RWPE1 (cell line): Measurements from ENCODE around the gene RADIL.

Experiments
- CTCF ChIA-PET: fragments of 350-600 bp; sonication (Branson Sonifier 250); formaldehyde crosslinking; extraction: SDS; loops from one replicate; lab custom pipeline; 2021; lab: Yijun Ruan, JAX
- POLR2A ChIA-PET: fragments of 400-600 bp; formaldehyde crosslinking; extraction: SDS; loops from one replicate; lab custom pipeline; 2020; ENCODE audit warnings: antibody characterized with exemption; ENCODE audit not compliant: low non-redundant PET; lab: Yijun Ruan, JAX
- DNase-seq: peaks from one replicate; pipeline ENCODE4 v3.0.0; 2012; ENCODE audit warnings: low spot score
- H3K27ac ChIP-seq: fragments of 450-650 bp; 2 replicates; pipeline ENCODE4 v1.5.1; 2017
- TF ChIP-seq, protein P1 (sequence below): fragments of 450-650 bp; conservative IDR thresholded peaks from 2 replicates; pipeline ENCODE4 v1.5.1; 2017; ENCODE audit warnings: low read depth, mild to moderate bottlenecking

Gene RADIL

DNA sequence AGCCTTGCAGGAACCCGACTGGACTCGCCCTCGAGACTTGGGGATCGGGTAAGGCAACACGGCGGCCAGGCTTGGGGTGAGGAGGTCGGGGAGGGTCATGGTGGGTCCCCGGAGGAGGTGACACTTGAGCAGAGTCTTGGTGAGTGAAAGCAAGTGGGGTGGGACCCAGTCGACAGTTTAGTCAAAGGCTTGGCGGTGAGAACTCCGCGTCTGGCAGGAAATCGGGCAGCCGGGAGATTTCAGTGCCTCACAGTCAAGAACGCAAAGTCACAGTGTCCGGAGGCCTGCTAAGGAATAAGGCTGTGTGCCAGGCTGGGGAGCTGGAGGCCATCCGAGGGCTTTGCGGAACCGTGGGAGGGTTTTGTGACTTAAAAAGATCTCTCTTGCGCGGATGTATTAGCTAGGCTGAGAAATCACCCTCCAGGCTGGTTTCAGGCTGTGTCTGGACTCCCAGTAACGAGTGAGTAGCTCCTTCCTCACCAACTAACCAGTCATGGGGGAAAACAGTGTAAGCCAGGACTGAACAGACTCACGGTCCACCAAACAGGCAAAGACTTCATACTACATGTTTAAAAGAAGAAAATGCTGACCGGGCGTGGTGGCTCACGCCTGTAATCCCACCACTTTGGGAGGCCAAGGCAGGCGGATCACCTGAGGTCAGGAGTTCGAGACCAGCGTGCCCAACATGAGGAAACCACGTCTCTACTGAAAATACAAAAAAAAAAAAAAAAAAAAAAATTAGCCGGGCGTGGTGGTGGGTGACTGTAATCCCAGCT, 107.5 kb downstream of the RADIL start:
- H3K27ac ChIP-seq, result peak overlapping the region; percentile 87
- peak; percentile 30 for DNase-seq
- TF ChIP-seq, protein P1, sequence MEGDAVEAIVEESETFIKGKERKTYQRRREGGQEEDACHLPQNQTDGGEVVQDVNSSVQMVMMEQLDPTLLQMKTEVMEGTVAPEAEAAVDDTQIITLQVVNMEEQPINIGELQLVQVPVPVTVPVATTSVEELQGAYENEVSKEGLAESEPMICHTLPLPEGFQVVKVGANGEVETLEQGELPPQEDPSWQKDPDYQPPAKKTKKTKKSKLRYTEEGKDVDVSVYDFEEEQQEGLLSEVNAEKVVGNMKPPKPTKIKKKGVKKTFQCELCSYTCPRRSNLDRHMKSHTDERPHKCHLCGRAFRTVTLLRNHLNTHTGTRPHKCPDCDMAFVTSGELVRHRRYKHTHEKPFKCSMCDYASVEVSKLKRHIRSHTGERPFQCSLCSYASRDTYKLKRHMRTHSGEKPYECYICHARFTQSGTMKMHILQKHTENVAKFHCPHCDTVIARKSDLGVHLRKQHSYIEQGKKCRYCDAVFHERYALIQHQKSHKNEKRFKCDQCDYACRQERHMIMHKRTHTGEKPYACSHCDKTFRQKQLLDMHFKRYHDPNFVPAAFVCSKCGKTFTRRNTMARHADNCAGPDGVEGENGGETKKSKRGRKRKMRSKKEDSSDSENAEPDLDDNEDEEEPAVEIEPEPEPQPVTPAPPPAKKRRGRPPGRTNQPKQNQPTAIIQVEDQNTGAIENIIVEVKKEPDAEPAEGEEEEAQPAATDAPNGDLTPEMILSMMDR, result no peak

DNA sequence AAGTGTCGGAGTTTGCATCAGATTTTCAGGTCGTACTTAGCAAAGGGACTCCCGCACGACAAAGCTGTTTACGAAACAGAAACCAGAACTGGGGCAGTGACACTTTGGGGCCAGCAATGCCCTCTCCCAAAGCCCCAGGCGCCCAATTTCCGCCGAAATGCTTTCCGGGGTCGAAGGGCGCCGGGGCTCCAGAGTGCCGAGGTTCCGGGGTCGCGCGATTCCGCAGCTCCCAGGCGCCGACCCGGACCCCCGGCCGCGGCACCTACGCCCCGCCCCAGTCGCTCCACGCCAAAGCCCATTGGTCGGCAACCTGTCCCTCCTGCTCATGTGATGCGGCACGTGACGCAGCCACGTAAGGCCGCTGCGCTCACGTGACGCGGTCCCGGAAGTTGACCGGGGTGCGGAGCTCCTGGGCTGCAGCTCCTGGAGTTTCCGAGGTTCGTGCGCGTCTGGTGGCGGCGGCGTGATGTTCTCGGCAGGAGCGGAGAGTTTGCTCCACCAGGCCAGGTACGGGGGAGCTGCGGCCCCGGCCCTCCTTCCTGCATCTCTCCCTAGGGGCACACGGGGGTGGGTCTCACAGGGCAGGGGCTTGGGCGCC, 108.2 kb downstream of the RADIL start, which contains the start of gene AP5Z1:
Gene AP5Z1 (plus strand): TSS at position 374 of the 598 bp plus-strand sequence. CDS start 93 bp downstream, at position 467.
- peak within 1 kb of the TSS; percentile 87 for H3K27ac ChIP-seq
- POLR2A ChIA-PET, result interaction anchor here (0.6 to 0.7 kb wide), 3 partner anchors 8 to 408 kb away, joined by 3 to 4 read pairs (median 4); no protein-coding TSS in a partner anchor
- DNase-seq, result peak; percentile 99
- CTCF ChIA-PET, result interaction anchor here (0.6 to 1.1 kb wide), 6 partner anchors 12 to 468 kb away, joined by 3 to 5 read pairs (median 3); no protein-coding TSS in a partner anchor
- TF ChIP-seq, protein P1, result no peak

More for the DNA sequence above, 107.5 kb downstream of the RADIL start:
- CTCF ChIA-PET, result interaction anchor here (0.6 to 0.9 kb wide), 2 partner anchors 14 to 468 kb away, joined by 3 read pairs; no protein-coding TSS in a partner anchor
- POLR2A ChIA-PET, result no interaction called here

DNA sequence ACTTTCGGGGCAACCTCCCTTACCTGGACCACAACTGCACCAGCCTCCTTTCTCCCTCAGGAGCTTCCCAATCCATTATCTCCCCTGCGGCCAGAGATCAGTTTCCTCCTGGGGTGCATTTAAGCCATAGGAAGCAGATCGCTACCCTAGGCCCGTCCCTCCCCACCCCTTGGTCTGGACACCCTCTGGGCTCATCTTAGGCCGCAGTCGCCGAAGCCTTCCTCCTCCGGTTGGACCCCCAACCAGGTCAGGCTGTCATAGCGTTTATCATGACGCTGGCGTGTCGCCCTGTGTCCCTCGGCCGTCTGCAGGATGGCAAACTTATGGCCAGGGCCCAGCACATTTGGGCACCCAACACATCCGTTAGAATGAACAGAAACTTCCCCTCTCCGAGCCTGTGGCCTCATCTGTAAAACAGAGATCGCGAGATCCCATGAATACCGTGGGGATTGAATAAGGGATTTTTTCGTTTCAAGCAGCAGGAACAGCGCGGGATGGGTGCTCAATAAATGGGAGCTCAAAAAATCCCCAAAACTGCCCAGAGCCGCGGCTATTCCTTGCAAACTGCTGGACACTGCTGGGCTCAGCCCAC, 108.8 kb downstream of the RADIL start:
- POLR2A ChIA-PET, result interaction anchor here (0.6 to 0.7 kb wide), 3 partner anchors 9 to 409 kb away, joined by 3 to 4 read pairs (median 4); no protein-coding TSS in a partner anchor
- peak overlapping the region; percentile 87 for H3K27ac ChIP-seq
- peak; percentile 72 for DNase-seq
- CTCF ChIA-PET, result interaction anchor here (0.6 to 1.1 kb wide), 6 partner anchors 11 to 143 kb away, joined by 3 to 5 read pairs (median 3); no protein-coding TSS in a partner anchor
- TF ChIP-seq, protein P1, result no peak

DNA sequence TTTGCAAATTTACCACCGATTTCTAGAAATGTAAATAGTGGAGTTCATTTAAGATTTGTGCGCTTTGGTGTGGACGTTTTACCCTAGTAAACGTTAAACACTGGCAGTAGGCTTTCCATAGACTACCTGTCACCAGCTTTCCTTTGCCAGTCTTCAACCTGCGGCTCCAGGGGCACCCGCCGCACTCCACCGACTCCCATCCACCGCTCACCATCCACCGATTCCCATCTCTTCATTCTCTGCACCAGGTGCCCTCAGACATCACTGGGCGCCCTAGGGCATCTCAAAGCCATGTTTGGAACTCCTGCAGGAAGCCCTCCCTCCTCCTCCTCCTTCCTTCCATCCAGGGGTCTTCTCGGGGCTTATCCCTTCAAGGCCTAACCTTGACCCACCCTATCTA, 109.5 kb downstream of the RADIL start:
- peak overlapping the region; percentile 87 for H3K27ac ChIP-seq
- TF ChIP-seq, protein P1, result no peak
- DNase-seq, result no peak
- POLR2A ChIA-PET, result no interaction called here
- CTCF ChIA-PET, result no interaction called here

DNA sequence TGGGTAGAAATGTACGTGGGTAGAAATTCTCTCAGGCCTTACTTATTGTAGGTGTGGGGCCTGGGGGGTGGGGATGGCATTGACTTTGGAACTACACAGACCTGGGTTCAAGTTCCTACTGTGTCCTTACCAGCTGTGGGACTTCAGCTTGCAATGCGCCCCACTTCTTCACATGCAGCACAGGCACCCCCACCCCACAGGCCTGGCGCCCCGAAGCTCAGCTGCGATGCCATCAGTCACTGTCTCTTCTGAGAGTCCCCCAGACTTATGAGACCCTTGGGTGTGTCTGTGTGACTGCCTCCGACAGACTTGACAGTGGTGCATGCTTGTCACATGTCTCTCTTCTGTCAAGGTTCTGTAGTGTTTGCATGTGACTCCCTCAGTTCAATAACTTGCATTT, 111.2 kb downstream of the RADIL start:
- CTCF ChIA-PET, result no interaction called here
- no peak overlapping the region for H3K27ac ChIP-seq
- TF ChIP-seq, protein P1, result no peak
- DNase-seq, result no peak
- POLR2A ChIA-PET, result no interaction called here

DNA sequence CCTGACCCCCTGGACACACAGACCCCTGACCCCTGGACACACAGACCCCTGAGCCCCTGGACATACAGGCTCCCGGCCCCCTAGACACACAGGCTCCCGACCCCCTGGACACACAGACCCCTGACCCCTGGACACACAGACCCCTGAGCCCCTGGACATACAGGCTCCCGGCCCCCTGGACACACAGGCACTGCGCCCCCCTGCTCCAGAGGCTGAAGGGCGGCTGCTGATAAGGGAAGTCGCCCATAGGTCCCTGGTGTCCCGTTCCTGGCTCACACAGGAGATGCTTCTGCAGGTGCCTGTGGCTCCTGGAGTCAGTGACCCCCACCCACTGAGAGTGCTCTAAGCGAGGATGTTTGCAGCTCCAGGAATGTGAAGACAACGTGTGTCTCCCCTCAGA, 111.8 kb downstream of the RADIL start:
- ChIA-PET POLR2A (no interaction called here), CTCF (no interaction called here)
- DNase-seq, result no peak
- H3K27ac ChIP-seq, result no peak overlapping the region
- TF ChIP-seq, protein P1, result no peak
